ENCODE data around the gene EDEM2.

DNA sequence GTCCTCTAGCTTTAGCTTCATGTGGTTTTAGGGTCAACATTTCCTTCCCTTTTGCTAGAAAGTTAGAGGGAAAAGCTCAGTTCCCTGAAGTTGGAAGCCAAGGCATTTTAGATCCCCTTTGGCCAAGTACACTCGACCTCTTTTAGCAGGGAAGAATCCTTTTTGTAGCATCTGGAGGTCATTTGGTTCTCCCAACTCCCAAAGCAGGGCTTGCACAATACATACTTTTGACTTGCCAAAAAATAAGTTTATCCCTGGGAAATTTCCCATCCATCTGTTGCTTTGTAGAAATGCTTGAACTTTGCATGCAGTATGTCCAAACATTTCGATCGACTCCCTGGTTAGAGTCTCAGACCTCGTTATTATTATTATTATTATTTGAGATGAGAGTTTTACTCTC, 4.6 kb upstream of the EDEM2 start:
- TF ChIP-seq POLR2A (IDR thresholded peaks at IDR 0.05): no peak
- TF ChIP-seq, protein P1, sequence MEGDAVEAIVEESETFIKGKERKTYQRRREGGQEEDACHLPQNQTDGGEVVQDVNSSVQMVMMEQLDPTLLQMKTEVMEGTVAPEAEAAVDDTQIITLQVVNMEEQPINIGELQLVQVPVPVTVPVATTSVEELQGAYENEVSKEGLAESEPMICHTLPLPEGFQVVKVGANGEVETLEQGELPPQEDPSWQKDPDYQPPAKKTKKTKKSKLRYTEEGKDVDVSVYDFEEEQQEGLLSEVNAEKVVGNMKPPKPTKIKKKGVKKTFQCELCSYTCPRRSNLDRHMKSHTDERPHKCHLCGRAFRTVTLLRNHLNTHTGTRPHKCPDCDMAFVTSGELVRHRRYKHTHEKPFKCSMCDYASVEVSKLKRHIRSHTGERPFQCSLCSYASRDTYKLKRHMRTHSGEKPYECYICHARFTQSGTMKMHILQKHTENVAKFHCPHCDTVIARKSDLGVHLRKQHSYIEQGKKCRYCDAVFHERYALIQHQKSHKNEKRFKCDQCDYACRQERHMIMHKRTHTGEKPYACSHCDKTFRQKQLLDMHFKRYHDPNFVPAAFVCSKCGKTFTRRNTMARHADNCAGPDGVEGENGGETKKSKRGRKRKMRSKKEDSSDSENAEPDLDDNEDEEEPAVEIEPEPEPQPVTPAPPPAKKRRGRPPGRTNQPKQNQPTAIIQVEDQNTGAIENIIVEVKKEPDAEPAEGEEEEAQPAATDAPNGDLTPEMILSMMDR (IDR thresholded peaks at IDR 0.05): no peak

Measured in prostate gland (tissue), 2 donors.